Panc1 (cell line): ENCODE measurements around the gene BCL2L2. TPM values are rescaled to one million over a fixed set of nuclear protein-coding genes. Genes with fewer than 3 reads are reported as not detected.

Experiments used
- ATAC-seq: fragments of 200-7000 bp; cut with Tn5 transposase; 2 replicates; pipeline ENCODE4 v1.9.1; 2020; ENCODE audit warnings: mild to moderate bottlenecking, moderate library complexity
- BruUV-seq: library from RNA; stranded (reverse); fragments of 400-500 nt; replicated peaks from 2 replicates; lab custom pipeline; 2021; lab: Mats Ljungman, UMichigan
- CTCF ChIA-PET: fragments of 300-600 bp; sonication (Branson Sonifier 250); formaldehyde crosslinking; loops from one replicate; lab custom pipeline; 2022; ENCODE audit warnings: antibody characterized with exemption; lab: Charles Lee
- POLR2A ChIA-PET: fragments of 300-600 bp; sonication (Branson Sonifier 250); formaldehyde crosslinking; loops from one replicate; lab custom pipeline; 2022; ENCODE audit warnings: antibody characterized with exemption; lab: Charles Lee
- DNase-seq: peaks from one replicate; pipeline ENCODE4 v3.0.0-alpha.2; 2010; ENCODE audit warnings: low read depth, low spot score
- H3K27ac ChIP-seq: 2 replicates; pipeline ENCODE4 v1.5.1; 2011; ENCODE audit warnings: mild to moderate bottlenecking, low read length, inconsistent platforms
- H3K27me3 ChIP-seq: fragments of 200-500 bp; sonication (Bioruptor generic); 2 replicates; pipeline ENCODE4 v1.6.0; 2014; ENCODE audit warnings: low read length, inconsistent platforms; ENCODE audit not compliant: control insufficient read depth, insufficient read depth
- H3K36me3 ChIP-seq: fragments of 200-500 bp; sonication (Bioruptor generic); 2 replicates; pipeline ENCODE4 v1.5.1; 2014; ENCODE audit warnings: inconsistent platforms, mild to moderate bottlenecking, low read length, moderate library complexity; ENCODE audit not compliant: control insufficient read depth, insufficient read depth
- H3K4me1 ChIP-seq: 2 replicates; pipeline ENCODE4 v1.5.1; 2011; ENCODE audit warnings: inconsistent platforms, mild to moderate bottlenecking, low read length, moderate library complexity; ENCODE audit not compliant: control insufficient read depth, insufficient read depth
- H3K4me3 ChIP-seq, 2 experiments: 2 replicates each; pipeline ENCODE4 v1.5.1; 2011 to 2012; ENCODE audit warnings: low read depth in 2 of 2, low read length in 2 of 2, mild to moderate bottlenecking in 2 of 2, inconsistent platforms in 1 of 2, moderate library complexity in 1 of 2
- H3K9me3 ChIP-seq: fragments of 200-500 bp; sonication (Bioruptor generic); 2 replicates; pipeline ENCODE4 v1.5.1; 2014; ENCODE audit warnings: low read depth, mild to moderate bottlenecking, inconsistent platforms, low read length, moderate library complexity; ENCODE audit not compliant: control insufficient read depth, insufficient read depth
- POLR2AphosphoS5 ChIP-seq: IDR thresholded peaks from 2 replicates; pipeline ENCODE4 v1.6.1; 2012; ENCODE audit warnings: mild to moderate bottlenecking, low read depth, low read length, moderate library complexity
- REST ChIP-seq, 2 experiments: IDR thresholded peaks; 2 replicates each; pipeline ENCODE4 v1.6.1; 2011 to 2012; ENCODE audit warnings: low read depth in 2 of 2, control low read depth in 1 of 2, low read length in 1 of 2, mild to moderate bottlenecking in 1 of 2, moderate library complexity in 1 of 2; ENCODE audit not compliant: insufficient read depth in 1 of 2
- SIN3A ChIP-seq: IDR thresholded peaks from 2 replicates; pipeline ENCODE4 v1.6.1; 2012; ENCODE audit warnings: low read depth, mild to moderate bottlenecking, low read length, moderate library complexity, borderline replicate concordance; ENCODE audit not compliant: insufficient read depth
- TCF7L2 ChIP-seq: IDR thresholded peaks from 2 replicates; pipeline ENCODE4 v1.6.1; 2011; ENCODE audit warnings: mild to moderate bottlenecking, low read depth, low read length, inconsistent platforms
- in situ Hi-C: cut with HindIII; loops from 2 replicates; pipeline ENCODE4 v1.10.0; 2016; ENCODE audit warnings: low sequenced_read_pairs, low pct_unique_long_range_greater_than_20kb
- intact Hi-C: fragments of 100-400 bp; cut with micrococcal nuclease; formaldehyde crosslinking; loops from one replicate; pipeline ENCODE4 v1.10.0; 2022; ENCODE audit not compliant: unreplicated experiment
- total RNA-seq: library from RNA; stranded (reverse); gene quantifications from one replicate; pipeline ENCODE4 v1.2.1, GENCODE V29; 2021; ENCODE audit not compliant: unreplicated experiment

The BCL2L2 gene
- total RNA-seq, 1 experiment from 2014 or later, result 18.9 TPM

- peak; percentile 69 for ATAC-seq
- Histone ChIP-seq H3K27me3 (no peaks in the 10 kb centered on the region), H3K9me3 (no peaks in the 10 kb centered on the region), H3K27ac (peak within 1 kb of the TSS; percentile 63), H3K4me3 (peak within 1 kb of the TSS; percentile 59 to 80), H3K36me3 (peaks cover 5% of the 10 kb centered on the region; the same call in 1 of the 2 replicates), H3K4me1 (peaks cover 17% of the 10 kb centered on the region)
- CTCF ChIA-PET, result interaction anchor here (0.6 kb wide), 1 partner anchor 260 kb away, joined by 3 read pairs; no protein-coding TSS in a partner anchor
- intact Hi-C loops (no loop called here), in situ Hi-C loops (no loop called here)
- TF ChIP-seq SIN3A (no peak), REST (IDR thresholded peaks at IDR 0.05; ENCODE audit: insufficient read depth in 1 of 2, low read depth in 2 of 2, low read length in 1 of 2) (no peak)
- DNase-seq, result no peak
- POLR2A ChIA-PET, result no interaction called here
- no TSS peak for BruUV-seq
These were observed 4.1 kb upstream of the BCL2L2 start, which contains the start of gene PPP1R3E for GRCh38 chr14:23302290-23303225. Gene PPP1R3E (minus strand): TSS chr14:23302859. CDS start chr14:23302576, 283 bp downstream.

GRCh38 chr14:23307146-23307530, 505 bp downstream of the BCL2L2 start:
- intact Hi-C loops, result no loop called here
- in situ Hi-C loops, result no loop called here
- CTCF ChIA-PET, result interaction anchor here (0.6 to 1.2 kb wide), 2 partner anchors 53 to 55 kb away, joined by 3 to 4 read pairs; no protein-coding TSS in a partner anchor

More at GRCh38 chr14:23307146-23307530, 505 bp downstream of the BCL2L2 start:
- peak overlapping the region; percentile 90 to 95 for H3K4me3 ChIP-seq
- POLR2A ChIA-PET, result interaction anchor here (0.6 kb wide), 1 partner anchor 208 kb away, joined by 7 read pairs; no protein-coding TSS in a partner anchor
- H3K9me3 ChIP-seq, result no peaks in the 10 kb centered on the region
- H3K27me3 ChIP-seq, result no peaks in the 10 kb centered on the region
- H3K27ac ChIP-seq, result peak overlapping the region; percentile 97
- peaks cover 5% of the 10 kb centered on the region; the same call in 1 of the 2 replicates for H3K36me3 ChIP-seq
- BruUV-seq, result no TSS peak
- no peak for DNase-seq
- H3K4me1 ChIP-seq, result peaks cover 19% of the 10 kb centered on the region
- no peak; the same call in 1 of the 2 replicates for ATAC-seq
- TF ChIP-seq SIN3A (no peak), TCF7L2 (no peak), POLR2AphosphoS5 (no peak), REST (IDR thresholded peaks at IDR 0.05; ENCODE audit: insufficient read depth in 1 of 2, low read depth in 2 of 2, low read length in 1 of 2) (no peak)
